Uterus (tissue), 2 donors: ENCODE results near the gene CLSTN1.

Experiments
- CTCF ChIP-seq, 4 experiments: fragments of 200-600 bp in 2 of 4; fragments of 450-650 bp in 2 of 4; sonication (generic) in 2 of 4; IDR thresholded peaks; one replicate each; pipeline ENCODE4 v1.5.1; 2016 to 2019; ENCODE audit warnings: antibody characterized with exemption in 4 of 4, mild to moderate bottlenecking in 2 of 4, moderate library complexity in 1 of 4
- POLR2A ChIP-seq, 2 donors: fragments of 450-650 bp; IDR thresholded peaks; one replicate each; pipeline ENCODE4 v1.6.1; 2016; ENCODE audit warnings: antibody characterized with exemption in 2 of 2, mild to moderate bottlenecking in 1 of 2, moderate library complexity in 1 of 2

GRCh38 chr1:9809100-9809510, 14.7 kb downstream of the CLSTN1 start:
- TF ChIP-seq CTCF (IDR thresholded peaks at IDR 0.05) (no peak), POLR2A (IDR thresholded peaks at IDR 0.05) (no peak)
